AG10803 (cell line): ENCODE measurements around the gene PKNOX1.
"Not testable (repeated sequence)": the region's sequence is repeated elsewhere in the genome, so short reads cannot be mapped to it uniquely, and the experiment has no call there.

ENCODE experiments used
- DNase-seq: peaks from one replicate; pipeline ENCODE4 v3.0.0; 2010; ENCODE audit warnings: low read depth
- H3K4me3 ChIP-seq: 2 replicates; pipeline ENCODE4 v1.5.1; 2011; ENCODE audit warnings: mild to moderate bottlenecking, low read length, control low read depth
- TF ChIP-seq, protein P1 (sequence below): conservative IDR thresholded peaks from 2 replicates; pipeline ENCODE4 v1.5.1; 2011; ENCODE audit warnings: mild to moderate bottlenecking, low read length, control low read depth, inconsistent platforms

Gene PKNOX1

DNA sequence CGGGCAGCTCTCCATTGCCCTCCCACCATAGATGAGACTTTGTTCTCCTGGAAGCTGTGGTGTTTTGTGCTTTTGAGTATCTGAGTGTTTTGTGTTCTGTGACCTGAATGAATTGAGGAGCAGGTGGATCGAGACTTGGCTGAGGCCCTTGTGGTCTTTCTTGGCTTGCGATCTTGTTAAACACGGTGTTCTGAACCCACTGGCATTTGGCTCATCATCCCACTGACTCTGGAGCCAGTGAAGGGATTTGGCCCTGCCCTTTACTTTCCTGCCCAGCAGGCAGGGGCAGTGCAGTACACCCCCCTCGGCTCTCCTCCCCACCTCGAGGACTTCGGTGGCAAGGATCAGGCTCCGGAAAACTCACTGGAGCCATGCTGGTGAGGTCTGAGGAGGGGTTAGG, 30.6 kb downstream of the PKNOX1 start:
- TF ChIP-seq, protein P1, sequence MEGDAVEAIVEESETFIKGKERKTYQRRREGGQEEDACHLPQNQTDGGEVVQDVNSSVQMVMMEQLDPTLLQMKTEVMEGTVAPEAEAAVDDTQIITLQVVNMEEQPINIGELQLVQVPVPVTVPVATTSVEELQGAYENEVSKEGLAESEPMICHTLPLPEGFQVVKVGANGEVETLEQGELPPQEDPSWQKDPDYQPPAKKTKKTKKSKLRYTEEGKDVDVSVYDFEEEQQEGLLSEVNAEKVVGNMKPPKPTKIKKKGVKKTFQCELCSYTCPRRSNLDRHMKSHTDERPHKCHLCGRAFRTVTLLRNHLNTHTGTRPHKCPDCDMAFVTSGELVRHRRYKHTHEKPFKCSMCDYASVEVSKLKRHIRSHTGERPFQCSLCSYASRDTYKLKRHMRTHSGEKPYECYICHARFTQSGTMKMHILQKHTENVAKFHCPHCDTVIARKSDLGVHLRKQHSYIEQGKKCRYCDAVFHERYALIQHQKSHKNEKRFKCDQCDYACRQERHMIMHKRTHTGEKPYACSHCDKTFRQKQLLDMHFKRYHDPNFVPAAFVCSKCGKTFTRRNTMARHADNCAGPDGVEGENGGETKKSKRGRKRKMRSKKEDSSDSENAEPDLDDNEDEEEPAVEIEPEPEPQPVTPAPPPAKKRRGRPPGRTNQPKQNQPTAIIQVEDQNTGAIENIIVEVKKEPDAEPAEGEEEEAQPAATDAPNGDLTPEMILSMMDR, result no peak
- no peak overlapping the region for H3K4me3 ChIP-seq
- no peak for DNase-seq

DNA sequence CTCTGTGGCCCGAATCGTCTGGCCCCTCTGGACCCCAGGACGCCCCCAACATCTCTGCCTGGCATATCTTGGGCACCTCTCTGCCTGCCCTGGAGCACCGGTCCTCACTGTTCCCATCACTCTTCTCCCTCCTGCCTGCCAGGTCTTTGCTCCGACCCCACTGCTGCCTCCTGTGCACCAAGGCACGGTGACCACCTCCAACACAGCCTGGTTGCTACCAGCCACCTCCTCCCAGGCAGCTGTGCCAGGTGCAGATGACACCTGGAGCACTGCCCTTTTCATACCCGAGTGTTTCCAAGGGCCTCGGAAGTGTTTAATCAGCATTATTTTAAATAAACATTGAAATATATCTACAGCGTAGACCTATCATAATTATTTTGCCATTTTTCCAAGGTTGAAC, 31.3 kb downstream of the PKNOX1 start:
- TF ChIP-seq, protein P1, result no peak
- H3K4me3 ChIP-seq, result no peak overlapping the region

DNA sequence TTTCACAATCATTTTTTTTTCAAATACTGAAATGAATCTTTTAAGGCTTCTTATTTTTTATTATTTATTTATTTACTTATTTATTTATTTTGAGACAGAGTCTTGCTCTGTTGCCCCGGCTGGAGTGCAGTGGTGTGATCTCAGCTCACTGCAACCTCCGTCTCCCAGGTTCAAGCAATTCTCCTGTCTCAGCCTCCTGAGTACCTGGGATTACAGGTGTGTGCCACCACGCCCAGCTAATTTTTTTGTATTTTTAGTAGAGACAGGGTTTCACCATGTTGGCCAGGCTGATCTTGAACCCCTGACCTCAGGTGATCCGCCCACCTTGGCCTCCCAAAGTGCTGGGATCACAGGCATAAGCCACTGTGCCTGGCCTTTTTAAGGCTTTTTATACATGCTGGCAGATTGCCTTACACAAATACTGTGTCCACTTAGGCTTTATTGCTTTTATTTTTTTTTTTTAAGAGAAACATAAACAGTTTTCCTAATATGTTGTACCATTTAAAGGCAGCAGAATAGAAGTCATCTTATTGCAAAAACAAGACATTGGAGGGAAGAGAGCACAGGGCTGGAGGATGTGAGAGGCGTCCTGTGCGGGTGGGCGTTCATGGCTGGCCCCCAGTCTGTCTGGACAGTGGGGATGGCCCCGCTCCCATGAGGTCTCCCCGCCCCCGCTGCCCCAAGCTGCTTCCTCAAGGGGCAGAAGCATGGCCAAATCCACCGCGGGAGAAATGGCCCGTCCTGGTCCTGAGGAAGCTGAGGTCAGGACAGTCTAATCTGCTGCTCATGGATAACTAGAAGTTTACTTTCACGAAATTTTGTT, 31.9 kb downstream of the PKNOX1 start:
- not testable (repeated sequence) for DNase-seq

More for the DNA sequence above, 31.3 kb downstream of the PKNOX1 start:
- no peak for DNase-seq

DNA sequence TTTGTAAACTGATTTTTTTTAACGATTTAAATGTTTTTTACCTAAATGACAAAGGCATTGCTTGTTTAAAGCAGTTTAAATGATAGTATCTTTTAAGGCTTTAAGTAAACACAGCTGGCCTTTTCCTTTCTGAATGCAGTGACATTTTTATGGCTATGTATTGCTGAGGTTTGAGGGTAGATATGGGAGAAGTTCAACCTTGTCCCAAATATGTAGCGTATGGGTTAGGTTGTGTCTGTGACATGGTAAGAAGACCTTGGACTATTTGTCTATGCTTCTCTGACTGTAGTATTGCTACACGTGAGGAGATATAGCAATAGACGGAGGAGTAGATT, 32.5 kb downstream of the PKNOX1 start:
- TF ChIP-seq, protein P1, result no peak
- H3K4me3 ChIP-seq, result no peak overlapping the region

More for the DNA sequence above, 31.9 kb downstream of the PKNOX1 start:
- H3K4me3 ChIP-seq, result not testable (repeated sequence)

DNA sequence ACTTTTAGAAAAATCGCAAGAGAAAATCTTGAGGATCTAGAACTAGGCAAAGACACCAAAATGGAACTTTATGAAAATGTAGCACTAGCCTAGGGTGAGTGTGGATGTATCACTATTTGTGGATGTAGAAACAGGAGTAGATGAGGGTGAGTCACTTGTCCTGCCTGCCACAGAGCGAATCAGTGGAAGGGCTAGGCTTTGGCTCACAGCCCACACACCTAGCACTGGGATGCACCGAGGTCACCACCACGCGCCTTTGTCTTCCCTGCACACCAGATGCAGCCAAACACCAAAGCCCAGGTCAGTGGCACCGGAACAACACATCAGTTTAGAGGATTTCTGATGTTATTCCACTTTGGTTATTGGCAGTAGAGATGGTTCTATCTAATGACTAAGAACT, 38.2 kb downstream of the PKNOX1 start:
- DNase-seq, result no peak
- no peak overlapping the region for H3K4me3 ChIP-seq
- TF ChIP-seq, protein P1, result no peak

More for the DNA sequence above, 32.5 kb downstream of the PKNOX1 start:
- DNase-seq, result no peak

DNA sequence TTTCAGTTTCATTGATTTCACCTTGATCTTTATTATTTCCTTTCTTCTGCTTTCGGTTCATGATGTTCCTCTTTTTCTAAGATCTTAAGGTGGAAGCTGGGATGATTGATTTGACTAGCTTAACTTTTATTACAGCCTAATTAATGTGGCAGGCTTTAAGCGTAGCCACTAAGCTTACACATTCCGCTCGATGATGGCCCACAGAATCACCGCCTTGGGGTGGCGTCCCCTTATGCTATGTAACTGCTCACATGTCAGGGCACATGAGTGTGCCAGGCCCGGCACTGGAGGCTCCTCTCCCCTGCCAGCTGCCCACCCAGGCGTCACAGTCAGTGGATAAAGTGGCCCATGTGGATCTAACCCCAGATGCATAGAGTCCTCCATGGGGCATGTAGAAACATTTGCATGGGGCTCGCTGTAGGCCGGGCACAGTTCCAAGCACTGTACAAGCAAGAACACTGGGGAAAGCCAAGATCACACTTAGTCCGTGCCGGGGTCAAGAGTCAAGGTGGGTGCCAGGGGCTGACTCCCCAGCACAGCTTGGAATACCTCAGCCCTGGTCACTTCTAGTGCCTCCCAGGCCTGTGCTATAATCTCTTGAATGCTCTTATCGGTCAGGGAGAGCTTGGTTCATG, 41.7 kb downstream of the PKNOX1 start:
- no peak overlapping the region for H3K4me3 ChIP-seq
- TF ChIP-seq, protein P1, result no peak
- DNase-seq, result no peak

DNA sequence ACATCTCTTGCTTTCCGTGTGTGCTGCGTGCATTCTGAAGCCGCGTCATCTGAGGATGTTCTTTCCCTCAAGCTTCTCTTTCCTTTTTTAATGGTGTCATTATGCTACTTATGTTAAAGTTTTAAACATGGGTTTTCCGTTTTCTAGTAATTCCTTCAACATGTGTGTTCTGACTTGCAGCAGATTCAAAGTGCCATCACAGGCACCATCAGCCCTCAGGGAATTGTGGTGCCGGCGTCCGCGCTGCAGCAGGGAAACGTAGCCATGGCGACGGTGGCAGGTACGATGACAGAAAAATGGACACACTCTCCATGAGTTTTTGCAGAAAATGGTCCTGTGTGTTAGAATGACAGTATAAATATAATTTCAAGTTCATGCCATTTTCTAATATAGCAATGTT, 42.4 kb downstream of the PKNOX1 start:
- DNase-seq, result no peak

More for the DNA sequence above, 42.4 kb downstream of the PKNOX1 start:
- no peak overlapping the region for H3K4me3 ChIP-seq
- TF ChIP-seq, protein P1, result no peak
